Transverse colon (tissue), 4 donors: ENCODE measurements around the gene MDH2.

Experiments
- EP300 ChIP-seq: sonication (generic); formaldehyde crosslinking; IDR thresholded peaks from one replicate; pipeline ENCODE4 v1.6.1; 2017; ENCODE audit warnings: antibody characterized with exemption, low read depth
- POLR2A ChIP-seq: fragments of 450-650 bp; IDR thresholded peaks from one replicate; pipeline ENCODE4 v1.6.1; 2016; ENCODE audit warnings: antibody characterized with exemption, mild to moderate bottlenecking, moderate library complexity
- POLR2AphosphoS5 ChIP-seq, 3 donors: sonication (generic); formaldehyde crosslinking; IDR thresholded peaks; one replicate each; pipeline ENCODE4 v1.6.1; 2016; ENCODE audit warnings: antibody characterized with exemption in 3 of 3
- TF ChIP-seq, protein P1 (sequence below), 5 experiments: fragments of 200-600 bp in 3 of 5; fragments of 450-650 bp in 2 of 5; sonication (generic) in 3 of 5; IDR thresholded peaks; 1 replicate in 2 of 5; 2 replicates in 3 of 5; pipeline ENCODE4 v1.5.1; 2016 to 2017; ENCODE audit warnings: antibody characterized with exemption in 5 of 5, inconsistent platforms in 3 of 5, mild to moderate bottlenecking in 2 of 5, moderate library complexity in 1 of 5

DNA sequence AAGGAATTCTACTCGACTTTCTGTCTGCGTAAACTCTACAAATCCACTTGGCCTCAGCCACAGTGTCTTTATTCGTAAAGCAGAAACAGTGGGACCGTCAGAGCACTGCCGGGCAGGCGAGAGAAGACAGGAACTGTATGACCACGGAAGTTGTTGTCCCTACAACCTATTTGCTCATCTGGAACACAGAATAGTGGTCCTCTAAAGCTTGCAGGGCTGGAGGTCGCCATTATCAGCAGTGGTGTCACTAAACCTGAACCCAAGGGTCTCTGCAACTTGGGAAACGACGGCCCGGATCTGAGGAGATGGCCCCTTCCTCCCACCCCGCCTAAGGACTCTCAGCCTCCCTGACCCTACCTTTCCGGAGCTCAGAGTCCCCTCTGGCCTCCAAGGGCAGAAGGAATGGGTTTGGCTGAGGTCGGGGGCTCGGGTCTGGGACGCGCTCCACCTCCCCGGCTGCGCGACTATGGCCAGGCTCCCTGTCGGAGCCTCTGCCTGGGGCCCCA, 548 bp upstream of the MDH2 start:
- no peak for TF ChIP-seq EP300
- TF ChIP-seq, protein P1, sequence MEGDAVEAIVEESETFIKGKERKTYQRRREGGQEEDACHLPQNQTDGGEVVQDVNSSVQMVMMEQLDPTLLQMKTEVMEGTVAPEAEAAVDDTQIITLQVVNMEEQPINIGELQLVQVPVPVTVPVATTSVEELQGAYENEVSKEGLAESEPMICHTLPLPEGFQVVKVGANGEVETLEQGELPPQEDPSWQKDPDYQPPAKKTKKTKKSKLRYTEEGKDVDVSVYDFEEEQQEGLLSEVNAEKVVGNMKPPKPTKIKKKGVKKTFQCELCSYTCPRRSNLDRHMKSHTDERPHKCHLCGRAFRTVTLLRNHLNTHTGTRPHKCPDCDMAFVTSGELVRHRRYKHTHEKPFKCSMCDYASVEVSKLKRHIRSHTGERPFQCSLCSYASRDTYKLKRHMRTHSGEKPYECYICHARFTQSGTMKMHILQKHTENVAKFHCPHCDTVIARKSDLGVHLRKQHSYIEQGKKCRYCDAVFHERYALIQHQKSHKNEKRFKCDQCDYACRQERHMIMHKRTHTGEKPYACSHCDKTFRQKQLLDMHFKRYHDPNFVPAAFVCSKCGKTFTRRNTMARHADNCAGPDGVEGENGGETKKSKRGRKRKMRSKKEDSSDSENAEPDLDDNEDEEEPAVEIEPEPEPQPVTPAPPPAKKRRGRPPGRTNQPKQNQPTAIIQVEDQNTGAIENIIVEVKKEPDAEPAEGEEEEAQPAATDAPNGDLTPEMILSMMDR (IDR thresholded peaks at IDR 0.05): no peak
- TF ChIP-seq POLR2A: no peak
- TF ChIP-seq POLR2AphosphoS5 (IDR thresholded peaks at IDR 0.05): no peak
